HL-60/S4 (cell line): ENCODE data around the gene TNFRSF4.

Source experiments
- in situ Hi-C: fragments of 300-500 bp; cut with MboI; formaldehyde crosslinking; loops from 2 replicates; pipeline ENCODE4 v1.14.3; 2022; ENCODE audit warnings: low sequenced_read_pairs

Gene TNFRSF4

GRCh38 chr1:1245817-1246576 is 32.0 kb upstream of the TNFRSF4 start:
- in situ Hi-C loops = no loop called here

- in situ Hi-C loops = no loop called here
These were observed 31.3 kb upstream of the TNFRSF4 start for GRCh38 chr1:1245178-1245816.

GRCh38 chr1:1244192-1244811 is 30.3 kb upstream of the TNFRSF4 start:
- in situ Hi-C loops = no loop called here

- in situ Hi-C loops = no loop called here
These were observed 29.8 kb upstream of the TNFRSF4 start for GRCh38 chr1:1243807-1244191.

GRCh38 chr1:1243266-1243660 is 29.3 kb upstream of the TNFRSF4 start:
- in situ Hi-C loops = no loop called here

- in situ Hi-C loops = no loop called here
These were observed 28.7 kb upstream of the TNFRSF4 start for GRCh38 chr1:1242461-1243265.

- in situ Hi-C loops = no loop called here
These were observed 27.8 kb upstream of the TNFRSF4 start for GRCh38 chr1:1241588-1242219.

GRCh38 chr1:1240822-1241587 is 27.1 kb upstream of the TNFRSF4 start:
- in situ Hi-C loops = no loop called here

- in situ Hi-C loops = no loop called here
These were observed 26.4 kb upstream of the TNFRSF4 start for GRCh38 chr1:1240348-1240732.

GRCh38 chr1:1239614-1240347 is 25.8 kb upstream of the TNFRSF4 start:
- in situ Hi-C loops = no loop called here

GRCh38 chr1:1239227-1239613 is 25.3 kb upstream of the TNFRSF4 start:
- in situ Hi-C loops = no loop called here

- in situ Hi-C loops = no loop called here
These were observed 24.8 kb upstream of the TNFRSF4 start for GRCh38 chr1:1238702-1239178.

GRCh38 chr1:1237874-1238701 is 24.1 kb upstream of the TNFRSF4 start:
- in situ Hi-C loops = no loop called here

GRCh38 chr1:1236945-1237873 is 23.3 kb upstream of the TNFRSF4 start:
- in situ Hi-C loops = no loop called here

GRCh38 chr1:1236176-1236763 is 22.3 kb upstream of the TNFRSF4 start:
- in situ Hi-C loops = no loop called here

- in situ Hi-C loops = no loop called here
These were observed 21.2 kb upstream of the TNFRSF4 start for GRCh38 chr1:1235016-1235744.
